SIG-M5 treated with dmso at 0.1 percent for 504 hours (cell line): ENCODE results near the gene TRIM14.
"Not testable (repeated sequence)": the region's sequence is repeated elsewhere in the genome, so short reads cannot be mapped to it uniquely, and the experiment has no call there.

Experiments used
- DNase-seq: peaks from one replicate; lab custom pipeline; 2025; ENCODE audit not compliant: unreplicated experiment; lab: John Stamatoyannopoulos, UW

The TRIM14 gene

DNA sequence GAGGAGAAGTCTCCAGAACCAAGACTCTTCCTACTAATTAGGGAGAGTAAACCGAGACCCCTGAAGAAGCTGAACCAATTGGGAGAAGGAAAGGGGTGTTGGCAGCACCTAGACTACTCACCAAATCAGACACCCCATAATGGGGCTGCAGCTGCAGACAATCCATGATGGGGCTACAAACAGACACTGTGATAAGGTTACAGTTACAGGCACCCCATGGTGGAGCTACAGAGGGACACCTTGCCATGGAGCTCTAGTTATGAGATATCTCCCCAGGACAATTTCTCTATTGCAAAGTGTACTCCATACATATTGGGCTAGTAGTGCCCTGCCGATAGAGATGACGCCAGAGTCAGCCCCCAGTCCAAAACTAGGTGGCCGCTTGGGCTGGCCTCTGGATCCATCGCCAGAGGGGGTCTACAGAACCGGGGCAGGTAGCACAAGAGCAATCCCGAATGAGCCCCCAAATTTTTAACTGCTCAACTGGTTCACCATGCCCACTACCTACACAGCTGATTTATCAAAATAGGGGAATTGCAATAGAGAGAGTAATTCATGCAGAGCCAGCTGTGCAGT lies 64.6 kb downstream of the TRIM14 start:
- DNase-seq = no peak

DNA sequence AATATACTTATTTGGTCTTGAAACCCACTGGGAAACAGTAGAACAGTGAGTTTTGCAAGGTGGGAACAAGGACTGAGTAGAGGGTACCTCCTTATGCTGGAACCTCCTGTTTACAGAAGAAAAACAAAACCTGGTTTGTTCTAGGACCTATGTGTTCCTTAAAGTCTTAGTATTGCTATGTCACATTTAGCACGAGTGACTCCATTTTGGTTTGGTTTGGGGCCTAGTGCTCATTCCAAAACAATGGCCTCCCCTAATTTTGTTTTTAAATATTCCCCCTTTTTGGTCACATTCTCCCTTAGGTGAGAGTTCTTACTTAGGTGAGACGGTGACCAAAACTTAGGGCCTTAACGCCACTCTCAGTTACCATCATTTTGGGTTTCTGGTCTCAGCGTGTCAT lies 68.7 kb downstream of the TRIM14 start:
- no peak for DNase-seq

DNA sequence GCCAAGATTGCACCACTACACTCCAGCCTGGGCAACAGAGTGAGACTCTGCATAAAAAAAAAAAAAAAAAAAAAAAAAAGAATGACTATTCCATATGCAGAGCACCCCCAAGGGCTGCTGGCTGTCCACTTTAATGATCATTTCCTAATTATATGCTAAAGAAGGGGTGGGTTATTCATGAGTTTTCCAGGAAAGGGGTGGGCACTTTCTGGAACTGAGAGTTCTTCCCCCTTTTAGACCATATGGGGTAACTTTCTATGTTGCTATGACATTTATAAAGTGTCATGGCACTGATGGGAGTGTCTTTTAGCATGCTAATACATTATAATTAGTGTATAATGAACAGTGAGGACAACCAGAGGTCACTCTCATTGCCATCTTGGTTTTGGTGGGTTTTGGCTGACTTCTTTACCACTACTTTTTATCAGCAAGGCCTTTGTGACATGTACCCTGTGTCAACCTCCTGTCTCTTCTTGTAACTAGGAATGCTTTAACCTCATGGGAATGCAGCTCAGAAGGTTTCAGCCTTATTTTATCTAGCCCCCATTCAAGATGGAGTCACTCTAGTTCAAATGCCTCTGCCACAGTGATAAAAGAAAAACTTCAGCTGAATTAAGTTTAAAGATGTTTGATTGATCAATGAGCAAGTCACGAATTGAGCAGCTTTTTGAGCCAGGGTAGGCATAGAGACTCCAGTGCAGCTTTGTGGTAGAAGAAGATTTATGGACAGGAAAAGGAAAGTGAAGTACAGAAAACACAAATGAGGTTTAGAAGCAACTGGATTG lies 69.5 kb downstream of the TRIM14 start:
- DNase-seq = no peak

DNA sequence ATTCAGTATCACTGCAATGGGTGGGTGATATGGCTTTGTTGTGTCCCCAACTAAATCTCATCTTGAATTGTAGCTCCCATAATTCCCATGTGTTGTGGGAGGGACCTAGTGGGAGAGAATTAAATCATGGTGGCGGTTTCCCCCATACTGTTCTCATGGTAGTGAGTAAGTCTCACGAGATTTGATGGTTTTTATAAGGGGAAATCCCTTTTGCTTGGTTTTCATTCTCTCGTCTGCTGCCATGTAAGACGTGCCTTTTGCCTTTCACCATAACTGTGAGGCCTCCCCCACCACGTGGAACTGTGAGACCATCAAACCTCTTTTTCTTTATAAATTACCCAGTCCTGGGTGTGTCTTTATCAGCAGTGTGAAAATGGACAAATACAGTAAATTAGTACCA lies 72.0 kb downstream of the TRIM14 start:
- peak; percentile 40 for DNase-seq

GRCh38 chr9:98046180-98046543 lies 72.9 kb downstream of the TRIM14 start:
- DNase-seq = no peak

- peak; percentile 94 for DNase-seq
Observed at GRCh38 chr9:98045234-98046179, 73.5 kb downstream of the TRIM14 start.

DNA sequence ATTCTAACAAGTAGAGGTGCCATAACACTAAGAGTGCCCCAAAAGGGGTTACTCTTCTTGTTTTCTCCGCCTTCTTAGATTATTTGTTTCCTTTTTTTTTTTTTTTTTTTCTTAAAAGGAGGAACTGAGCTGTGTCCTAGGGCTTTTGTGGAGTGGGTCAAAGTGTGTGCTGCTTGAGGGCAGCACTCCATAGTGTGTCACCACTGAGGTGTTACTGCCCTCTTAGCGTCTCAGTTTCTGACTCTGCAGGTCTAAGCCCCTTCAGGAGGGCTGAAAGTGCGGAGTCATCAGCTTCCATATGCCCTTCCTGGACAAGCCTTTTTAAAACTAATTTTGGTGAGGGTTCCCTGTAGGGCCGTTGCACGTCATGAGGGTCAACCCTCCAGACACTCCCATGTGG lies 75.1 kb downstream of the TRIM14 start:
- DNase-seq = no peak

- no peak for DNase-seq
Observed at GRCh38 chr9:98040212-98040611, 78.8 kb downstream of the TRIM14 start.

DNA sequence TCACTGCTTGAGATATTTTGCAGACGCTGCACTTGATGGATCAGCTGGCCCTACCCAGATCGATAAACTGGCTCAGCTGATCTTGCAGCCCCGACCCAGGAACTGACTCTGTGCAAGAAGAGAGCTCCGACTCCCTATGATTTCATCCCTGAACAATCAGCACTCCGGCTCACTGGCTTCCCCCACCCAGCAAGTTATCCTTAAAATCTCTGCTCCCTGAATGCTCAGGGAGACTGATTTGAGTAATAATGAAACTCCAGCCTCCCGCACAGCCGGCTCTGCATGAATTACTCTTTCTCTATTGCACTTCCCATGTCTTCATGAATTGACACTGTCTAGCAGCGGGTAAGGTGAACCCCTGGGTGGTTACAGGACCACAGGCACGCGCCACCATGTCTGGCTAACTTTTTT lies 79.4 kb downstream of the TRIM14 start:
- DNase-seq = no peak

DNA sequence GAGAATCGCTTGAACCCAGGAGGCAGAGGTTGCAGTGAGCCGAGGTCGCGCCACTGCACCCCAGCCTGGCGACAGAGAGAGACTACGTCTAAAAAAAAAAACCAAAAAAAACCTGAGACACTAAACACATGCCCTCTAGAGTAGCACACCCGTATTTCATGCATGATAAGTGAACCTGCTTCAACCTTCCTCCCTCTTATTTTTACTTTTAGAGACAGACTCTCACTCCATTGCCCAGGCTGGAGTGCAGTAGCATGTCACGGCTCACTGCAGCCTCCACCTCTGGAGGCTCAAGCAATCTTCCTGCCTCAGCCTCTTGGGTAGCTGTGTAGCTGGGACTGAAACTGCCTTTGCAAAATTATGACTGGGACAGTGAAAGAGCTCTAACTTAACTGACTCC lies 80.1 kb downstream of the TRIM14 start:
- DNase-seq = no peak

DNA sequence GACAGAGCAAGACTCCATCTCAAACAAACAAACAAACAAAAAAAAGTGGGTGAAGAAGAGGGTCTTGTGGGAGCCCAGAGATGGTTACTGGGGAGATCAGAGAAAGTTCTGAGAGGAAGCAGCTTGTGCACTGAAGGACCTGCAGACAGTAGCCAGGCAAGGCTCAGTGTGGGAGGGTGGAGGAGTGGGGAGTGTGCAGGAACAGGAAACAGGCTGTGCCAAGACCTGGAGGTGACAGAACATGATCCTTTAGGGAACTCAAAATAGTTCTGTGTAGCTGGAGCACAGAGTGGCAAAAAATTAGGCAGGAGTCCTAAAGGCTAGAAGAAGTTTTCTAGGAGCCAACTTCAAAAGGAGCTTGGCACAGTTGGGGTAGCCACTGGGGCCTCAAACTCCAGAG lies 81.7 kb downstream of the TRIM14 start:
- DNase-seq = no peak

GRCh38 chr9:98034593-98035546 lies 84.2 kb downstream of the TRIM14 start:
- DNase-seq = peak; percentile 58

- no peak for DNase-seq
Observed at GRCh38 chr9:98031935-98032334, 87.1 kb downstream of the TRIM14 start.

GRCh38 chr9:98031169-98031568 lies 87.9 kb downstream of the TRIM14 start:
- no peak for DNase-seq

- DNase-seq = no peak
Observed at GRCh38 chr9:98024702-98025101, 94.3 kb downstream of the TRIM14 start.

DNA sequence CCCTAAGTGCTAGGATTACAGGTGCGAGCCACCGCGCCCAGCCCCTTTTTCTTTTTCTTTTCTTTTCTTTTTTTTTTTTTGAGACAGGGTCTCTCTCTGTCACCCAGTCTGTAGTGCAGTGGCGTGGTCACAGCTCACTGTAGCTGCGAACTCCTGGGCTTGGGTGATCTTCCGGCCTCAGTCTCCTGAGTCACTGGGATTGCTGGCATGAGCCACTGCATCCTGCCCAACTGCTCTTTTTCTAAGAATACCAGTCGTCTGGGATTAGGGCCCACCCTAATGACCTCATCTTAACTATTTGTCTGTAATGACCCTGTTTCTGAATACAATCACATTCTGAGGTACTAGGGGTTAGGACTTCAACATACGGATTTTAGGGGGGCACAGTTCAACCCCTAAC lies 96.6 kb downstream of the TRIM14 start:
- DNase-seq = no peak

DNA sequence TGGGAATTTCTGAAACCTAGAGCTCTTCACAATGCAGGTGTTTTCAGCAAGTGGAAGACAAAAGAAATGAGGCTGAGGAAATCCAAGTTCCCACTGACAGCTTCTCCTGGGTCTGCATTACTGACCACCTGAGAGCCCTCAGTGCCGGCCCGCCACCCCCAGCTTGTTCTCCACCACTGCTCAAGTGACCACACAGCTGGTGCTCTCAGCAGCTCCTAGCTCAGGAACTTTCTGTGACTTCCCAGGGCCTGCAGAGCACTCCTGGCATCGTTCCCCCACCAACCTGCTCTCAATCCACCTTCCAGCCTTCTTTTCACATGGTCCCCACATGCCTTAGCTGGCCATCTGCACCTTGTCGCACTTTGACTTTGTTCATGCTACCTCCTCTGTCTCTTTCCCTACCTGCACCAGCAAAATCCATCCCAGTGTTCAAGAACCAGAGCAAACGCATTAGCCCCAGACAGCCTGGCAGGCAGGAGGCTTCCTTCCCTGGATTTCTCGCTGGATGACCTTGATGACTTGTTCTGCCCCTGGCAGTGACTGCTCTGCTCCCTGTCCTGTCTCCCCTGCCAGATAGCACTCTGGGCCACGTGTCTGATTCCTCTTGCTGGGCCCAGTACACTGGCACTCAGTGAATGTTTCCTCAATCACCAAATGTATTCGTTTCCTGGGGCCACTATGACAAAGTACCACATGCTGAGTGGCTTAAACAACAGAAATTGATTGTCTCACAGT lies 97.5 kb downstream of the TRIM14 start:
- no peak for DNase-seq

GRCh38 chr9:98020476-98021145 lies 98.4 kb downstream of the TRIM14 start:
- no peak for DNase-seq

DNA sequence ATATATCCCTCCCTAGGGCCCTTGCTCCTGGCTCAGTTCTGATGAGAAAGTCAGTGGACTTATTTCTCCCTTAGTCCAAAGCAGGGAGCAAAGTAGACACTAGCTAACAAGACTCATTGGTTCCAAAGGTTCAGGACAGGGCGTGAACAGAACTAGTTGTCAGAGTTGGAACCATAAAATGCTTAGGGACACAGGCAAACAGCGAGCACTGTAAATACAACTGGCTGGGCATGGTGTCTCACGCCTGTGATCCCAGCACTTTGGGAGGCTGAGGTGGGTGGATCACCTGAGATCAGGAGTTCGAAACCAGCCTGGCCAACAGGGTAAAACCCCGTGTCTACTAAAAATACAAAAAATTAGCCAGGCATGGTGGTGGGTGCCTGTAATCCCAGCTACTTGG lies 99.2 kb downstream of the TRIM14 start:
- not testable (repeated sequence) for DNase-seq
